Suppressor macrophage (primary cell): ENCODE measurements around the gene ADGRG7.

Source experiments
- DNase-seq, 4 experiments: peaks; one replicate each; pipeline ENCODE4 v3.0.0-alpha.2; 2020 to 2022

The ADGRG7 gene

GRCh38 chr3:100702082-100702979 lies 92.9 kb downstream of the ADGRG7 start:
- DNase-seq, result no peak

GRCh38 chr3:100702980-100703345 lies 93.6 kb downstream of the ADGRG7 start:
- DNase-seq, result no peak

GRCh38 chr3:100703865-100704264 lies 94.5 kb downstream of the ADGRG7 start:
- no peak for DNase-seq

- no peak for DNase-seq
Observed at GRCh38 chr3:100706365-100706764, 97.0 kb downstream of the ADGRG7 start.

- no peak for DNase-seq
Observed at GRCh38 chr3:100708644-100708988, 99.2 kb downstream of the ADGRG7 start.

- DNase-seq, result peak; percentile 100
Observed at GRCh38 chr3:100708989-100709841, 99.8 kb downstream of the ADGRG7 start, which contains the start of gene TFG. Gene TFG (plus strand): TSS chr3:100709494. CDS start chr3:100713686, 4,192 bp downstream.

- DNase-seq, result peak; percentile 19 to 41 (median 32)
Observed at GRCh38 chr3:100709842-100710260, 100.5 kb downstream of the ADGRG7 start.

GRCh38 chr3:100710261-100710968 lies 101.0 kb downstream of the ADGRG7 start:
- peak; percentile 50 to 76 (median 70) for DNase-seq

- DNase-seq, result no peak
Observed at GRCh38 chr3:100715176-100715575, 105.8 kb downstream of the ADGRG7 start.

GRCh38 chr3:100717063-100717462 lies 107.7 kb downstream of the ADGRG7 start:
- DNase-seq, result no peak

GRCh38 chr3:100717637-100718487 lies 108.5 kb downstream of the ADGRG7 start:
- no peak for DNase-seq

- no peak for DNase-seq
Observed at GRCh38 chr3:100719136-100719535, 109.7 kb downstream of the ADGRG7 start.

- no peak for DNase-seq
Observed at GRCh38 chr3:100720426-100720825, 111.0 kb downstream of the ADGRG7 start.

- no peak for DNase-seq
Observed at GRCh38 chr3:100725935-100726513, 116.6 kb downstream of the ADGRG7 start.

GRCh38 chr3:100726706-100727105 lies 117.3 kb downstream of the ADGRG7 start:
- no peak for DNase-seq

GRCh38 chr3:100730524-100730923 lies 121.1 kb downstream of the ADGRG7 start:
- no peak for DNase-seq

GRCh38 chr3:100732435-100732834 lies 123.0 kb downstream of the ADGRG7 start:
- DNase-seq, result no peak

GRCh38 chr3:100737334-100737733 lies 127.9 kb downstream of the ADGRG7 start:
- DNase-seq, result peak in 2 of 4 experiments; percentile 12 to 30

- DNase-seq, result peak in 3 of 4 experiments; percentile 6 to 56 (median 22)
Observed at GRCh38 chr3:100740207-100740606, 130.8 kb downstream of the ADGRG7 start.

- no peak for DNase-seq
Observed at GRCh38 chr3:100743535-100743934, 134.1 kb downstream of the ADGRG7 start.

- no peak for DNase-seq
Observed at GRCh38 chr3:100744671-100745070, 135.3 kb downstream of the ADGRG7 start.
